ENCODE data around the gene SPOCD1.

The SPOCD1 gene

DNA sequence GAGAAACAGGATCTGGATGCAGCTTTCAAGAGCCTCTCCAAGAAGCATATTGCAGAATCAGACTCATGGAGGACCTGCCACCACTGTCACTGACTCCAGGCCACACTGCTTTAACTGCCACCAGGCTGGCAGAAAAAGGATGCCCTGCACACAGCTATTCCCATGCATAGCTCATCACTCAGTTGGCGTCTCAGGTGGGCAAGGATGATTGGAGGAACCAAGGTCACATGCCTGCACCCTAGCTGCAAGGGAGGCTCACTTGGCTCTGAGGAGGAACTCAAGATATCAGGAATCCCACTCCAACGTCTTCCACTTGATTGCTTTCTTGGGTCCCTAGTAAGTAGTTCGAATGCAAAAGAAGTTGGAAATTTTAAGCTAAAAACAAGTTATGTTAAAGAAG, 19.6 kb upstream of the SPOCD1 start:
- TF ChIP-seq, protein P1, sequence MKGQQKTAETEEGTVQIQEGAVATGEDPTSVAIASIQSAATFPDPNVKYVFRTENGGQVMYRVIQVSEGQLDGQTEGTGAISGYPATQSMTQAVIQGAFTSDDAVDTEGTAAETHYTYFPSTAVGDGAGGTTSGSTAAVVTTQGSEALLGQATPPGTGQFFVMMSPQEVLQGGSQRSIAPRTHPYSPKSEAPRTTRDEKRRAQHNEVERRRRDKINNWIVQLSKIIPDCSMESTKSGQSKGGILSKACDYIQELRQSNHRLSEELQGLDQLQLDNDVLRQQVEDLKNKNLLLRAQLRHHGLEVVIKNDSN (IDR thresholded peaks at IDR 0.05): 0 out of 2 replicates have a peak, but pooled peaks have one; percentile 20
- TF ChIP-seq ZBTB7A (IDR thresholded peaks at IDR 0.05; ENCODE audit: low read depth): no peak

DNA sequence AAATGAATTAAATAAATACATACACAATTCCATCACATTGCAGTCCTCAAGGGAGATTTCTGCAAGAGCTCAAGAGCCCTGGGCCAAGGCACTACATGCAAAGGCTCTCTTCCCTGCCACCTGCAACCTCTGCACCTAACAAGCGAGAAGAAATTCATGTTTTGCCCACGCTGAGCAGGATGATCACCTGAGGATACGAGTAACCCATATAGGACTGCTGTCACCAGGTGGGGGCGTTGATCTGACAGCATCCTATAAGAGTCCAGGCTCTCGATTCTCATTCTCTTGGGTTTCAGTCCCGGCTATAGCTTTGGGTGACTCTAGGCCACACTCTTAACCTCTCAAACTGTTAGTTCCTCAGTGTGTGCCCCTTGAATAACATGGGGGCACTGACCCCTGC, 18.7 kb upstream of the SPOCD1 start:
- peak; percentile 19; the same call in 1 of the 2 replicates for TF ChIP-seq RAD21 (IDR thresholded peaks at IDR 0.05; ENCODE audit: low read depth)
- TF ChIP-seq, protein P1 (IDR thresholded peaks at IDR 0.05): no peak

DNA sequence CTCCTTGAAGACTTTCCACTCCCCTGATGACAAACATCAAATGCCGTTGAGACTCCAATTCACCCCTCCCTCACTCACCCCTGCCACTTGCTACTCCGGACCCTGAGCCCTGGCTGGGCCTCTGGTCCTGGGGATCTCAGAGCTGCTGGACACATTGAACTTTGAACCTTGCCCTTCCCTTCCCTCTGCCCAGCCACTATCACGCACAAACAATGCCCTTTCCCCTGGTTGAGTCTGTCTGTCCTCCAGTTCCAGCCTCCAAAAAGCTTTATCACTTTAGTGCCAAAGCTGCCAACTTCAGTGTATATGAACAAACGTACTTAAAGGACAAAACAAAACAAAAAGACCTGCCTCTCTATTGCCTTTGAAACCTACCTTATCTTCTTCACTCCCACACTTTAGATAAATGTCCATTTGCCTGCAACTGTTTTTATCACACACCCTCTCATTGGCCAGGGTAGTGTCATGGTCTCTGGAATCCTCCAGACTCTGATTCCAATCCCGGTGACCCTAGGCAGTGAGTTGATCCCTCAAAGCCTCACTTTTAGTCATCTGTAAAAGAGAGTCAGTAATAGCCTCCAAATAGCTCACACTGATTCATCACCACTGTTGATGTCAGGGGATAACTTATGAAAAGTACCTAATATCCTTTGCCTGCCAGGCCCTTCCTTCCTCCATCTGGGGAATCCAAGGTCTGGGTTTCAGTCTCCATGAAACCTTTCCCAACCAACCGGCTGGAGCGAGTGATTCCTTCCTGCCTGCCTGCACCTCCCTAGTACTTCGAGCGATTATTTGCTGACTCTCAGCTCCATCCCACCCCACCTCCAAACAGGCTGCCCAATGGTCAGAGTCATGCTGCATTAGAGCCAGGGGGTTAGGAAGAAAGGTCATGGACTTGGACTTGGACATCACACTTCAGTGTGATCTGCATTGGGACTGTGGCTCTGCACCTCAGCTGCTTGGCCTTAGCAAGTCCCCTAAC, 15.9 kb upstream of the SPOCD1 start:
- TF ChIP-seq YY1 (IDR thresholded peaks at IDR 0.05; ENCODE audit: low read depth) (no peak), RAD21 (IDR thresholded peaks at IDR 0.05; ENCODE audit: low read depth) (no peak), TAF1 (IDR thresholded peaks at IDR 0.05; ENCODE audit: low read depth) (no peak), CEBPB (IDR thresholded peaks at IDR 0.05) (no peak), ZBTB7A (IDR thresholded peaks at IDR 0.05; ENCODE audit: low read depth) (no peak), EP300 (IDR thresholded peaks at IDR 0.05; ENCODE audit: borderline replicate concordance) (no peak), TEAD4 (IDR thresholded peaks at IDR 0.05) (no peak), NFIC (IDR thresholded peaks at IDR 0.05) (no peak)
- TF ChIP-seq, protein P2, sequence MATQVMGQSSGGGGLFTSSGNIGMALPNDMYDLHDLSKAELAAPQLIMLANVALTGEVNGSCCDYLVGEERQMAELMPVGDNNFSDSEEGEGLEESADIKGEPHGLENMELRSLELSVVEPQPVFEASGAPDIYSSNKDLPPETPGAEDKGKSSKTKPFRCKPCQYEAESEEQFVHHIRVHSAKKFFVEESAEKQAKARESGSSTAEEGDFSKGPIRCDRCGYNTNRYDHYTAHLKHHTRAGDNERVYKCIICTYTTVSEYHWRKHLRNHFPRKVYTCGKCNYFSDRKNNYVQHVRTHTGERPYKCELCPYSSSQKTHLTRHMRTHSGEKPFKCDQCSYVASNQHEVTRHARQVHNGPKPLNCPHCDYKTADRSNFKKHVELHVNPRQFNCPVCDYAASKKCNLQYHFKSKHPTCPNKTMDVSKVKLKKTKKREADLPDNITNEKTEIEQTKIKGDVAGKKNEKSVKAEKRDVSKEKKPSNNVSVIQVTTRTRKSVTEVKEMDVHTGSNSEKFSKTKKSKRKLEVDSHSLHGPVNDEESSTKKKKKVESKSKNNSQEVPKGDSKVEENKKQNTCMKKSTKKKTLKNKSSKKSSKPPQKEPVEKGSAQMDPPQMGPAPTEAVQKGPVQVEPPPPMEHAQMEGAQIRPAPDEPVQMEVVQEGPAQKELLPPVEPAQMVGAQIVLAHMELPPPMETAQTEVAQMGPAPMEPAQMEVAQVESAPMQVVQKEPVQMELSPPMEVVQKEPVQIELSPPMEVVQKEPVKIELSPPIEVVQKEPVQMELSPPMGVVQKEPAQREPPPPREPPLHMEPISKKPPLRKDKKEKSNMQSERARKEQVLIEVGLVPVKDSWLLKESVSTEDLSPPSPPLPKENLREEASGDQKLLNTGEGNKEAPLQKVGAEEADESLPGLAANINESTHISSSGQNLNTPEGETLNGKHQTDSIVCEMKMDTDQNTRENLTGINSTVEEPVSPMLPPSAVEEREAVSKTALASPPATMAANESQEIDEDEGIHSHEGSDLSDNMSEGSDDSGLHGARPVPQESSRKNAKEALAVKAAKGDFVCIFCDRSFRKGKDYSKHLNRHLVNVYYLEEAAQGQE (IDR thresholded peaks at IDR 0.05; ENCODE audit: low read depth): no peak
- TF ChIP-seq, protein P1 (IDR thresholded peaks at IDR 0.05): no peak

DNA sequence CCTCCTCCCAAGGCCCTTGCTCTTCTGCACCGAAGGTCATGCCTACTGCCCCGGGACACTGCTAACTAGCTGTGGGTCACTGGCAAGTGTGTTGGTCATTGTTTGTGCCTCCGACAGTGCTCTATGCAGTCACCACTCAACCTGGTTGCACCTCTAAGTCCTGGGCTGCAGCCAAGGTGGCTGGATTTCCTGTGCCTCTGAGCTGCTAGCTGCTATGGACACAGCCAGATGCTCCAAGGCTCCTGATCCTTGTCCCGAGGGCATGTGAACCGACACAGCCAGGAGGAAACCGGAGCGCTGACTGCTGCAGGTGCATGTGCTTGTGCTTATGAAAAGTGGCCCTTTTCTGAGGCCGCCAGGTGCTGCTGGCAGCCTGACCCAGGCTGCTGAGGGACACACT, 14.7 kb upstream of the SPOCD1 start:
- TF ChIP-seq, protein P1 (IDR thresholded peaks at IDR 0.05): no peak
- TF ChIP-seq TAF1 (IDR thresholded peaks at IDR 0.05; ENCODE audit: low read depth) (no peak), FOXM1 (IDR thresholded peaks at IDR 0.05; ENCODE audit: borderline replicate concordance, low read depth) (no peak), YY1 (IDR thresholded peaks at IDR 0.05; ENCODE audit: low read depth) (no peak), TEAD4 (IDR thresholded peaks at IDR 0.05) (no peak), CREB1 (IDR thresholded peaks at IDR 0.05; ENCODE audit: low read depth) (no peak)

DNA sequence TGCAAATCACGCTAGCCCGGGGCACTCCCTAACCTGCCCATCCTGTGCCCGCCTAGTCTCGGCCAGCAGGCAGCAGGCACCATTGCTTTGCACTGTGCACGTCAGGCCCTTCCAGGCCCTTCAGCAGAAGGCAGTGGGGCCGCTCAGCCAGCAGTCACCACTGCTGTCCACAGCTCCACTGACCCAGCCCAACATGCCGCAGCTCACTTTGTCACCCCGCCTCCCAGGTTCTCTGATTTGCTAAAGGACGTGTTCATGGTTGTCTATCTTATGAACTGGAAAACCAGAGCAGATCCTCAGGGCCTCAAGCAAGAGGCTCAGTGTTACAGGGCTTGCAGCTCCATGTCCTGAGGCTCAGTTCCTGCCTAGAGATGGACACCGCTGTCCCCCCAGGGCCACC, 14.2 kb upstream of the SPOCD1 start:
- TF ChIP-seq NFIC (IDR thresholded peaks at IDR 0.05): no peak
- no peak for TF ChIP-seq RAD21 (IDR thresholded peaks at IDR 0.05; ENCODE audit: low read depth)
- TF ChIP-seq, protein P1 (IDR thresholded peaks at IDR 0.05): no peak
- TF ChIP-seq TEAD4 (IDR thresholded peaks at IDR 0.05): no peak

DNA sequence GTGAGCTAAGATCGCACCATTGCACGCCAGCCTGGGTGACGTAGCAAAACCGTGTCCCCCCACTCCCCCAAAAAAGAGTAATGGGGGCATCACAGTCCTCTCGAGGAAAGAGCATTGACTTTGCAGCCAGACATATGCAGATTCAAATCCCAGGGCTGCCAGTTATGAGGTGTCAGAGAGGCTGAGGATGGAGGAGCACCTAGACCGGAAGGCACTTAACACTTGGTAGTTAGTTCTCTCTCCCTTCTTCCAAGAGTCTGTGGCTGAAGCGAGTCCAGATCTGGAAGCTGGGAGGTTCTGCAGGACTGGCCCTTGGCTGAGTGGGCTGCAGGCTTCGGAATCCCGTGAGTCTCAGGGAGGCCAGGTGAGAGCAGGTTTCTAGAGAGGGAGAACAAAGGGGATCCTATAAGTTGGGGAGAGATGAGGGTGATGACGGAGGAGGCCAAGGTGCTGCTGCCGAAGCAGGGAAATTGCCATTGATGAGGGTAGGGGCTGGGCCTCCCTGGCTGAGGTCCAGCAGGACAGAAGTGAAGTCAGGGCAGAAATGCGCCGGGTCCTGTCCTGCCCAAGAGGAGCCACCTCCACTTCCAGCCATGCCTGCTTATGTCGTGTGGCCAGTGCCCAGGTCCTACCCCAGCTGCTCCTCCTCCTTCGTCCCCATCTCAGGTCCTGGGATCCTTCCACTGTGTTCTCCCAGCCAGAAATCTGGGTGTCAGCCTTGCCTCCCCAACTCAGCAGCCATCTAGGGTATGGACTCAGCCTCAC, 13.3 kb upstream of the SPOCD1 start:
- TF ChIP-seq, protein P1 (IDR thresholded peaks at IDR 0.05): no peak
- TF ChIP-seq TEAD4 (IDR thresholded peaks at IDR 0.05) (no peak), RAD21 (IDR thresholded peaks at IDR 0.05; ENCODE audit: low read depth) (no peak), TCF12 (IDR thresholded peaks at IDR 0.05; ENCODE audit: low read depth) (no peak), YY1 (IDR thresholded peaks at IDR 0.05; ENCODE audit: low read depth) (no peak), EGR1 (IDR thresholded peaks at IDR 0.05) (no peak), CREB1 (IDR thresholded peaks at IDR 0.05; ENCODE audit: low read depth) (no peak), FOXM1 (IDR thresholded peaks at IDR 0.05; ENCODE audit: borderline replicate concordance, low read depth) (no peak), ZBTB7A (IDR thresholded peaks at IDR 0.05; ENCODE audit: low read depth) (no peak), NFIC (IDR thresholded peaks at IDR 0.05) (no peak), TAF1 (IDR thresholded peaks at IDR 0.05; ENCODE audit: low read depth) (no peak), CEBPB (IDR thresholded peaks at IDR 0.05) (no peak), EP300 (IDR thresholded peaks at IDR 0.05; ENCODE audit: borderline replicate concordance) (no peak)
- TF ChIP-seq, protein P3, sequence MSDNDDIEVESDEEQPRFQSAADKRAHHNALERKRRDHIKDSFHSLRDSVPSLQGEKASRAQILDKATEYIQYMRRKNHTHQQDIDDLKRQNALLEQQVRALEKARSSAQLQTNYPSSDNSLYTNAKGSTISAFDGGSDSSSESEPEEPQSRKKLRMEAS (IDR thresholded peaks at IDR 0.05): no peak
- TF ChIP-seq, protein P2 (IDR thresholded peaks at IDR 0.05; ENCODE audit: low read depth): no peak

All from Ishikawa (cell line).